Gastroesophageal sphincter (tissue), 4 donors: Measurements from ENCODE around the gene NAIF1. TPM values are rescaled to one million over a fixed set of nuclear protein-coding genes. Genes with fewer than 3 reads are reported as not detected.
"Not testable (repeated sequence)": the region's sequence is repeated elsewhere in the genome, so short reads cannot be mapped to it uniquely, and the experiment has no call there.

Source experiments
- ATAC-seq: fragments of 150-250 bp; one replicate; pipeline ENCODE4 v1.9.1; 2016; ENCODE audit warnings: mild to moderate bottlenecking, moderate library complexity
- H3K27ac ChIP-seq, 4 donors: fragments of 200-600 bp; sonication (generic) in 3 of 4; 1 replicate in 3 of 4; 2 replicates in 1 of 4; pipeline ENCODE4 v1.5.1; 2016 to 2019
- H3K27me3 ChIP-seq: fragments of 200-600 bp; sonication (generic); one replicate; pipeline ENCODE4 v1.5.1; 2019
- H3K36me3 ChIP-seq, 2 donors: fragments of 200-600 bp; sonication (generic); one replicate each; pipeline ENCODE4 v1.5.1; 2019; ENCODE audit warnings: control low read depth in 1 of 2
- H3K4me1 ChIP-seq, 3 donors: fragments of 200-600 bp; sonication (generic); 1 replicate in 2 of 3; 2 replicates in 1 of 3; pipeline ENCODE4 v1.5.1; 2016 to 2019; ENCODE audit warnings: control low read depth in 2 of 3
- H3K4me3 ChIP-seq, 2 donors: fragments of 200-600 bp; sonication (generic); one replicate each; pipeline ENCODE4 v1.5.1; 2019; ENCODE audit warnings: mild to moderate bottlenecking in 1 of 2, moderate library complexity in 1 of 2
- H3K9me3 ChIP-seq, 3 donors: fragments of 200-600 bp; sonication (generic); one replicate each; pipeline ENCODE4 v1.5.1; 2017 to 2019; ENCODE audit warnings: control low read depth in 2 of 3
- EP300 ChIP-seq: sonication (generic); formaldehyde crosslinking; IDR thresholded peaks from one replicate; pipeline ENCODE4 v1.6.1; 2017; ENCODE audit warnings: antibody characterized with exemption, mild to moderate bottlenecking
- POLR2A ChIP-seq, 2 donors: fragments of 450-650 bp; IDR thresholded peaks; one replicate each; pipeline ENCODE4 v1.6.1; 2017; ENCODE audit warnings: antibody characterized with exemption in 2 of 2, mild to moderate bottlenecking in 2 of 2, moderate library complexity in 1 of 2
- POLR2AphosphoS5 ChIP-seq: sonication (generic); formaldehyde crosslinking; IDR thresholded peaks from one replicate; pipeline ENCODE4 v1.6.1; 2017; ENCODE audit warnings: antibody characterized with exemption
- WGBS, 2 donors: methylation state at CpG; one replicate each; pipeline ENCODE4 v1.1.5; 2018; ENCODE audit warnings: low coverage in 1 of 2; 5-methylcytosine and 5-hydroxymethylcytosine counted together
- total RNA-seq, 4 donors: library from RNA; depleted of rRNA; stranded (reverse); fragments of >200 nt; gene quantifications; one replicate each; pipeline ENCODE4 v1.1.0, GENCODE V29; 2016
- TF ChIP-seq, protein P1 (sequence below), 4 experiments: fragments of 200-600 bp in 2 of 4; fragments of 450-650 bp in 2 of 4; sonication (generic) in 1 of 4; IDR thresholded peaks; one replicate each; pipeline ENCODE4 v1.5.1; 2017 to 2019; ENCODE audit warnings: antibody characterized with exemption in 4 of 4, mild to moderate bottlenecking in 2 of 4, moderate library complexity in 2 of 4

The NAIF1 gene
- total RNA-seq, 4 donors from 2014 or later, result 5.3 to 11.4 (median 8.6) TPM

DNA sequence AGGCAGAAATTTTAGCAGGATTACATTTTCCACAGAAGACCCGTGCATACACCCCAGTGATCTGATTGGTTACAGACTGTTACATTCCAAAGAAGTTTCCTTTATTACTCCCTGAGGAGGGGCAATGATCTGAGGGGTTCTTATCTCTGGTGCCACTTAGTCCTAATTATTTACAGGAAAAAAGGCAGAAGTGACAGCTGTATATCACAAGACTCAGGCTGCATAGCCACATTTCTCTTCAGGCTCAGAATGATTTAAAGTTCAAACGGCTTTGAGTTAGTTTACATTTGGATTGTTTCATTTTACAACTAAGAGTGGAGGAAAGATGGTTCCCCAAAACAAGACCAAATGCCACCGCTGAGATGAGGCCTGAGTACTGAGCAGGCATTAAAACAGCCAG is 17.3 kb downstream of the NAIF1 start:
- no peaks in the 10 kb centered on the region for H3K27me3 ChIP-seq
- H3K4me1 ChIP-seq, result peaks cover 0 to 15% (median 4%) of the 10 kb centered on the region in 3 donors
- no peaks in the 10 kb centered on the region for H3K9me3 ChIP-seq
- no peak for ATAC-seq
- 35 to 53% methylated on average over 2 of the region's 3 CpGs for WGBS, 2 donors
- H3K27ac ChIP-seq, result no peak overlapping the region
- TF ChIP-seq, protein P1, sequence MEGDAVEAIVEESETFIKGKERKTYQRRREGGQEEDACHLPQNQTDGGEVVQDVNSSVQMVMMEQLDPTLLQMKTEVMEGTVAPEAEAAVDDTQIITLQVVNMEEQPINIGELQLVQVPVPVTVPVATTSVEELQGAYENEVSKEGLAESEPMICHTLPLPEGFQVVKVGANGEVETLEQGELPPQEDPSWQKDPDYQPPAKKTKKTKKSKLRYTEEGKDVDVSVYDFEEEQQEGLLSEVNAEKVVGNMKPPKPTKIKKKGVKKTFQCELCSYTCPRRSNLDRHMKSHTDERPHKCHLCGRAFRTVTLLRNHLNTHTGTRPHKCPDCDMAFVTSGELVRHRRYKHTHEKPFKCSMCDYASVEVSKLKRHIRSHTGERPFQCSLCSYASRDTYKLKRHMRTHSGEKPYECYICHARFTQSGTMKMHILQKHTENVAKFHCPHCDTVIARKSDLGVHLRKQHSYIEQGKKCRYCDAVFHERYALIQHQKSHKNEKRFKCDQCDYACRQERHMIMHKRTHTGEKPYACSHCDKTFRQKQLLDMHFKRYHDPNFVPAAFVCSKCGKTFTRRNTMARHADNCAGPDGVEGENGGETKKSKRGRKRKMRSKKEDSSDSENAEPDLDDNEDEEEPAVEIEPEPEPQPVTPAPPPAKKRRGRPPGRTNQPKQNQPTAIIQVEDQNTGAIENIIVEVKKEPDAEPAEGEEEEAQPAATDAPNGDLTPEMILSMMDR (IDR thresholded peaks at IDR 0.05), result no peak
- no peak for TF ChIP-seq POLR2AphosphoS5
- no peak for TF ChIP-seq POLR2A (IDR thresholded peaks at IDR 0.05)
- no peak for TF ChIP-seq EP300
- no peaks in the 10 kb centered on the region for H3K36me3 ChIP-seq
- no peak overlapping the region for H3K4me3 ChIP-seq

DNA sequence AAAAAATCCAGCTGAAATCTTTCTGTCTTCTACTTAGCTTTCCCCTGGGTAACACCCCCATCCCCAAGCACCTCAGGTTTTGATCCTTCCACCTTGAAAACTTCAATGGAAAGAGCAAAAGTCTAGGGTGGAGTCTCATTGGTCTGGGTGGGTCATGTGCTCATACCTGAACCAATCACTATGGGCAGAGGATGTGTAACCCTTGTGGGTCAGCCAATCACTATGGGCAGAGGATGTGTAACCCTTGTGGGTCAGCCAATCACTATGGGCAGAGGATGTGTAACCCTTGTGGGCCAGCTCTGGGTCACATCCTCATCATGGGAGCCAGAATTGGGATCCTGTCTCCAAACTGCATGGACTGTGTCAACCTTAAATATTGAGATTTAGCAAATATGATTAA is 18.5 kb downstream of the NAIF1 start:
- Histone ChIP-seq H3K4me3 (no peak overlapping the region), H3K36me3 (no peaks in the 10 kb centered on the region), H3K4me1 (peaks cover 0 to 7% (median 0%) of the 10 kb centered on the region in 3 donors), H3K27ac (no peak overlapping the region), H3K9me3 (no peaks in the 10 kb centered on the region), H3K27me3 (no peaks in the 10 kb centered on the region)
- TF ChIP-seq EP300, result no peak
- TF ChIP-seq, protein P1 (IDR thresholded peaks at IDR 0.05), result no peak
- TF ChIP-seq POLR2A (IDR thresholded peaks at IDR 0.05), result no peak
- no peak for TF ChIP-seq POLR2AphosphoS5
- no peak for ATAC-seq

DNA sequence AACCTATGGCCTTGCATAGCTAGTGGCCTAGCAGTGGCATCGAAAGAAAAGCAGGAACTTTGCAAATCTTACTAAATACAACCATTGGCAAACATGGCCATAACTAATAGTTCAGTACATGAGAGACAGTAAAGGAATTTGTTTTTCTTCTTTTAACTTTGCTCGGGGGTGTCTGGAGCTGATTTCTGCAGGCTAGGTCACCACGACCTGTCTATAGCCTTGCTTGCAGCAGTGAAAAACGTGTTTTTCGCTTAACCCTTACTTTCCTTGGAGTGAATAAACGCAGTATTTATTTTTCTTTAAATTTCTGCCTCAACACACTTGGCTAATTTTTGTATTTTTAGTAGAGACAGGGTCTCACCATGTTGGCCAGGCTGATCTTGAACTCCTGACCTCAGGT is 19.9 kb downstream of the NAIF1 start:
- TF ChIP-seq, protein P1 (IDR thresholded peaks at IDR 0.05), result no peak
- no peak for TF ChIP-seq EP300
- TF ChIP-seq POLR2A (IDR thresholded peaks at IDR 0.05), result no peak
- TF ChIP-seq POLR2AphosphoS5, result no peak
- Histone ChIP-seq H3K27me3 (no peaks in the 10 kb centered on the region), H3K9me3 (no peaks in the 10 kb centered on the region), H3K36me3 (no peaks in the 10 kb centered on the region), H3K27ac (no peak overlapping the region), H3K4me1 (peaks cover 0 to 7% (median 0%) of the 10 kb centered on the region in 3 donors), H3K4me3 (no peak overlapping the region)
- ATAC-seq, result no peak
- 68 to 74% methylated on average over 6 of the region's 6 CpGs for WGBS, 2 donors

DNA sequence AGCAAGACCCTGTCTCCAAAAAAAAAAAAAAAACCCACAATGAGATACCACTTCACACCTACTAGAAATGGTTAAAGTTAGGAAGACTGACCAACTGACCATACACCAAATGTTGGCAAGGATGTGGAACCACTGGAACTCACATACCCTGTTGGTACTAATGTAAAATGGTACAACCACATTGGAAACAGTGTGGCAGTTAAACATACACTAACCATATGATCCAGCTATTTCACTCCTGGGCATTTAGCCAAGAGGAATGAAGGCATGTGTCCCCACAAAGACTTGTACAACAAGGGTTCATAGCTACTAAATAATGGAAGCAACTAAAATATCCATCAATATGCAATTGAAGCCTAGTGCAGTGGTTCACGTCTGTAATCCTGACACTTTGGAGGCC is 21.3 kb downstream of the NAIF1 start:
- Histone ChIP-seq H3K27me3 (no peaks in the 10 kb centered on the region), H3K9me3 (no peaks in the 10 kb centered on the region), H3K4me1 (peaks cover 0 to 7% (median 0%) of the 10 kb centered on the region in 3 donors), H3K27ac (no peak overlapping the region), H3K36me3 (no peaks in the 10 kb centered on the region), H3K4me3 (no peak overlapping the region)
- no peak for ATAC-seq
- 43% methylated on average over 1 of the region's 1 CpG; no CpG with 5 or more reads in 1 of the 2 donors for WGBS, 2 donors
- TF ChIP-seq POLR2AphosphoS5, result no peak
- TF ChIP-seq, protein P1 (IDR thresholded peaks at IDR 0.05), result no peak
- TF ChIP-seq POLR2A (IDR thresholded peaks at IDR 0.05), result no peak
- TF ChIP-seq EP300, result no peak

DNA sequence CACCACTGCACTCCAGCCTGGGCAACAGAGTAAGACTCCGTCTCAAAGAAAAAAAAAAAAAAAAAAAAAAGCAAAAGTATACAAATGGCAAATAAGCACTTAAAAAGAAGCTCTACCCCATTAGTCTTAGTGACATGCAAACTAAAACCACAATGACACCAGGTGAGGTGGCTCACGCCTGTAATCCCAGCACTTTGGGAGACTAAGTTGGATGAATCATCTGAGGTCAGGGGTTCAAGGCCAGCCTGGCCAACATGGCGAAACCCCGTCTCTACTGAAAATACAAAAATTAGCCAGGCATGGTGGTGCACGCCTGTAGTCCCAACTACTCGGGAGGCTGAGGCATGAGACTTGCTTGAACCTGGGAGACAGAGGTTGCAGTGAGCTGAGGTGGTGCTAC is 21.7 kb downstream of the NAIF1 start:
- not testable (repeated sequence) for H3K9me3 ChIP-seq, H3K4me1 ChIP-seq, H3K36me3 ChIP-seq, H3K27ac ChIP-seq, H3K4me3 ChIP-seq, ATAC-seq, H3K27me3 ChIP-seq
- 78% methylated on average over 5 of the region's 6 CpGs; no CpG with 5 or more reads in 1 of the 2 donors for WGBS, 2 donors
